ENCODE measurements around the gene COLGALT1.
"Not testable (repeated sequence)": the region's sequence is repeated elsewhere in the genome, so short reads cannot be mapped to it uniquely, and the experiment has no call there.

The COLGALT1 gene

GRCh38 chr19:17555480-17555928, at the start of gene COLGALT1:
COLGALT1 (plus strand) TSS chr19:17555649; CDS start chr19:17555714, 65 bp downstream.
- peak; percentile 99 for DNase-seq

- DNase-seq, result no peak
Measured at GRCh38 chr19:17506745-17507144, 48.7 kb upstream of the COLGALT1 start.

- not testable (repeated sequence) for DNase-seq
Measured at GRCh38 chr19:17508558-17508933, 46.9 kb upstream of the COLGALT1 start.

GRCh38 chr19:17510220-17510993, 45.0 kb upstream of the COLGALT1 start:
- no peak for DNase-seq

- peak; percentile 86 for DNase-seq
Measured at GRCh38 chr19:17511724-17512573, 43.5 kb upstream of the COLGALT1 start.

GRCh38 chr19:17512574-17512939, 42.9 kb upstream of the COLGALT1 start:
- no peak for DNase-seq

GRCh38 chr19:17515408-17516149, 39.9 kb upstream of the COLGALT1 start:
- DNase-seq, result no peak

GRCh38 chr19:17517898-17518297, 37.6 kb upstream of the COLGALT1 start:
- DNase-seq, result no peak

GRCh38 chr19:17518654-17519053, 36.8 kb upstream of the COLGALT1 start:
- not testable (repeated sequence) for DNase-seq

- no peak for DNase-seq
Measured at GRCh38 chr19:17519967-17520366, 35.5 kb upstream of the COLGALT1 start.

- DNase-seq, result no peak
Measured at GRCh38 chr19:17520865-17521264, 34.6 kb upstream of the COLGALT1 start.

GRCh38 chr19:17522988-17523872, 32.2 kb upstream of the COLGALT1 start:
- peak; percentile 21 for DNase-seq

GRCh38 chr19:17524651-17525050, 30.8 kb upstream of the COLGALT1 start:
- DNase-seq, result no peak

GRCh38 chr19:17525141-17525540, 30.3 kb upstream of the COLGALT1 start:
- no peak for DNase-seq

- no peak for DNase-seq
Measured at GRCh38 chr19:17526922-17527321, 28.5 kb upstream of the COLGALT1 start.

- DNase-seq, result no peak
Measured at GRCh38 chr19:17527326-17527725, 28.1 kb upstream of the COLGALT1 start.

- no peak for DNase-seq
Measured at GRCh38 chr19:17528610-17529009, 26.8 kb upstream of the COLGALT1 start.

- no peak for DNase-seq
Measured at GRCh38 chr19:17529239-17530158, 25.9 kb upstream of the COLGALT1 start.

- DNase-seq, result no peak
Measured at GRCh38 chr19:17530586-17530985, 24.9 kb upstream of the COLGALT1 start.

- no peak for DNase-seq
Measured at GRCh38 chr19:17532116-17532515, 23.3 kb upstream of the COLGALT1 start.

GRCh38 chr19:17532557-17532956, 22.9 kb upstream of the COLGALT1 start:
- DNase-seq, result no peak

Data from activated naive CD4-positive, alpha-beta T cell treated with anti-CD3 and anti-CD28 coated beads, Interleukin-2, amount 50 U/mL, for 16 hours (primary cell).